GM19455 (cell line): ENCODE measurements around the gene WASF2.
"Not testable (repeated sequence)": the region's sequence is repeated elsewhere in the genome, so short reads cannot be mapped to it uniquely, and the experiment has no call there.

Experiments
- ATAC-seq: cut with Tn5 transposase; IDR thresholded peaks from one replicate; pipeline ENCODE4 v1.9.1; 2021; ENCODE audit not compliant: unreplicated experiment

The WASF2 gene

GRCh38 chr1:27400082-27400962 lies 89.6 kb downstream of the WASF2 start:
- no peak for ATAC-seq

GRCh38 chr1:27399251-27400025 lies 90.5 kb downstream of the WASF2 start:
- no peak for ATAC-seq

- no peak for ATAC-seq
Measured at GRCh38 chr1:27398405-27399149, 91.4 kb downstream of the WASF2 start.

GRCh38 chr1:27397749-27398148 lies 92.2 kb downstream of the WASF2 start:
- ATAC-seq, result no peak

GRCh38 chr1:27397110-27397509 lies 92.9 kb downstream of the WASF2 start:
- no peak for ATAC-seq

GRCh38 chr1:27395441-27396195 lies 94.3 kb downstream of the WASF2 start:
- ATAC-seq, result no peak

- ATAC-seq, result no peak
Measured at GRCh38 chr1:27394925-27395324, 95.0 kb downstream of the WASF2 start.

- ATAC-seq, result no peak
Measured at GRCh38 chr1:27394282-27394658, 95.7 kb downstream of the WASF2 start.

- no peak for ATAC-seq
Measured at GRCh38 chr1:27393641-27394281, 96.2 kb downstream of the WASF2 start.

GRCh38 chr1:27392778-27393635 lies 97.0 kb downstream of the WASF2 start:
- ATAC-seq, result no peak

GRCh38 chr1:27392096-27392777 lies 97.7 kb downstream of the WASF2 start, which contains the start of gene GPR3:
GPR3 (plus strand) TSS chr1:27392622; CDS start chr1:27393799, 1,177 bp downstream.
- peak; percentile 68 for ATAC-seq

GRCh38 chr1:27391511-27392095 lies 98.4 kb downstream of the WASF2 start:
- ATAC-seq, result no peak

GRCh38 chr1:27388337-27389005 lies 101.5 kb downstream of the WASF2 start:
- no peak for ATAC-seq

GRCh38 chr1:27384797-27385196 lies 105.2 kb downstream of the WASF2 start:
- ATAC-seq, result not testable (repeated sequence)

GRCh38 chr1:27383661-27384060 lies 106.3 kb downstream of the WASF2 start:
- no peak for ATAC-seq

GRCh38 chr1:27383039-27383605 lies 106.8 kb downstream of the WASF2 start, which contains the start of gene CD164L2:
CD164L2 (minus strand) TSS chr1:27383333; CDS start chr1:27383239, 94 bp downstream.
- no peak for ATAC-seq
